Cardiac muscle cell (in vitro differentiated cells and primary cell): ENCODE data around the gene ATP8A2. TPM values are rescaled to one million over a fixed set of nuclear protein-coding genes. Genes with fewer than 3 reads are reported as not detected.
"Not testable (repeated sequence)": the region's sequence is repeated elsewhere in the genome, so short reads cannot be mapped to it uniquely, and the experiment has no call there.

ENCODE experiments used
- DNase-seq, 2 donors: peaks; one replicate each; pipeline versions ENCODE4 v3.0.0 to v3.0.0-alpha.2; 2010 to 2017; ENCODE audit warnings: low read depth in 1 of 2, low spot score in 1 of 2
- H3K27ac ChIP-seq: fragments of 200-600 bp; sonication (generic); 2 replicates; pipeline ENCODE4 v1.5.1; 2016
- H3K27me3 ChIP-seq: fragments of 200-600 bp; sonication (generic); 2 replicates; pipeline ENCODE4 v1.6.0; 2016; ENCODE audit warnings: control low read depth
- H3K36me3 ChIP-seq: fragments of 200-600 bp; sonication (generic); 2 replicates; pipeline ENCODE4 v1.5.1; 2016; ENCODE audit warnings: control low read depth
- H3K4me1 ChIP-seq: fragments of 200-600 bp; sonication (generic); 2 replicates; pipeline ENCODE4 v1.8.1; 2017; ENCODE audit warnings: low read depth, mild to moderate bottlenecking, mixed run types
- H3K4me3 ChIP-seq: fragments of 200-600 bp; sonication (generic); 2 replicates; pipeline ENCODE4 v1.5.1; 2016; ENCODE audit warnings: mild to moderate bottlenecking
- H3K9me3 ChIP-seq: fragments of 200-600 bp; sonication (generic); 2 replicates; pipeline ENCODE4 v1.5.1; 2017; ENCODE audit warnings: low read depth, mild to moderate bottlenecking, control low read depth
- CTCF ChIP-seq: IDR thresholded peaks from 2 replicates; pipeline ENCODE4 v1.5.1; 2012; ENCODE audit warnings: low read depth, mild to moderate bottlenecking, low read length
- polyA plus RNA-seq: library from polyadenylated mRNA; unstranded; fragments of >200 nt; fragmentation: Nextera tagmentation; extraction: Ambion mirVana; gene quantifications from 2 replicates; pipeline ENCODE4 v1.2.1, GENCODE V29; 2016
- total RNA-seq: library from RNA; depleted of rRNA; stranded (reverse); fragments of >200 nt; gene quantifications from 2 replicates; pipeline ENCODE4 v1.2.3, GENCODE V29; 2016

Gene ATP8A2
- total and polyA plus RNA-seq, 2 experiments from 2014 or later: 0.86 to 0.89 TPM

DNA sequence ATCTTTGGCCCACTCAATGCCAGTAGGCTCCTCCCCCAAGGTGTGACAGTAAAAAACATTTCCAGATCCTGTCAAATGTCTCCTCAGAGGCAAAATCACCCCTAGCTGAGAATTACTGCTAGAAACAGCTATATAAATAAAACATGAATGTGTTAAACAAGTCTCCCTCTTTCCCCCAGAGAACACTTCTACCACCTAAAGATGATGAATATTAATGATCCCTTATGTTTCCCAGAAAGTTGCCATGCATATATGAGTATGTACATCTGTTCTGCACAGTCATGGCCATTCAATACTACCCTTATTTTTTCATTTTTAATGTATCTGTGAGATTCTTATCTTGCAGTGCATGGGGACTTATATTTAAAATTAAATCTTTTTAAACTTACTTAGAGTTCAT, 450.0 kb downstream of the ATP8A2 start:
- H3K27ac ChIP-seq: no peak overlapping the region
- no peaks in the 10 kb centered on the region for H3K27me3 ChIP-seq
- DNase-seq: no peak
- H3K4me3 ChIP-seq: no peak overlapping the region
- TF ChIP-seq CTCF: no peak
- H3K36me3 ChIP-seq: no peaks in the 10 kb centered on the region
- no peaks in the 10 kb centered on the region for H3K4me1 ChIP-seq
- H3K9me3 ChIP-seq: no peaks in the 10 kb centered on the region

GRCh38 chr13:25827221-25827620, 455.4 kb downstream of the ATP8A2 start:
- H3K27ac ChIP-seq, H3K36me3 ChIP-seq, DNase-seq, H3K27me3 ChIP-seq, H3K4me3 ChIP-seq, H3K4me1 ChIP-seq, H3K9me3 ChIP-seq: not testable (repeated sequence)

DNA sequence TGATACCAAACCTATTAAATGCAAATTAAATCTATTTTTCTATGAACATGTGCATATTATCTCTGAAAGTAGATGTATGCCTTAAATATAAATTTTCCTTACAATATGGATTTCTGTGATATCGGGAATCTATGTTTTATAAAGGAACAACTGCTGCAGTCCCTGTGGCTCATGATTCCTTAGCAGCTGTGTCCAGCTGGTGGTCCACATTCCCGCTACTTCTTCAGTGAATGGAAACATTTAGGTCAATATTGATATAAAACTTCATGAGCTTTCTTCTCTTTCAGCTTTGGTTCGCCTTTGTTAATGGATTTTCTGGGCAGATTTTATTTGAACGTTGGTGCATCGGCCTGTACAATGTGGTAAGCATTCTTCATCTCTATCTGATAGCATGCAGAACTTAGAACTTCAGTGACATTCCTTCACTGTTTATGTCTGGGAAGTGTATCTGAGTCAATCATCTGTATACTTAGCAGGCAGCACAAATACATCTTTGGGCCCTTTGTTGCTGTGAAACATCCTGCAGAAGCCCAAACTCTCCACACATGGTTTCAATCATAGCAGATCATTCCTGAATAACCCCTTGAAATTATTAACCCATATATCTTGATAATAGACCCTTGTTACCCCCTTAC, 456.2 kb downstream of the ATP8A2 start:
- no peak for TF ChIP-seq CTCF
- Histone ChIP-seq H3K4me3 (no peak overlapping the region), H3K36me3 (no peaks in the 10 kb centered on the region), H3K27me3 (no peaks in the 10 kb centered on the region), H3K4me1 (no peaks in the 10 kb centered on the region), H3K9me3 (no peaks in the 10 kb centered on the region), H3K27ac (no peak overlapping the region)
- DNase-seq: no peak

DNA sequence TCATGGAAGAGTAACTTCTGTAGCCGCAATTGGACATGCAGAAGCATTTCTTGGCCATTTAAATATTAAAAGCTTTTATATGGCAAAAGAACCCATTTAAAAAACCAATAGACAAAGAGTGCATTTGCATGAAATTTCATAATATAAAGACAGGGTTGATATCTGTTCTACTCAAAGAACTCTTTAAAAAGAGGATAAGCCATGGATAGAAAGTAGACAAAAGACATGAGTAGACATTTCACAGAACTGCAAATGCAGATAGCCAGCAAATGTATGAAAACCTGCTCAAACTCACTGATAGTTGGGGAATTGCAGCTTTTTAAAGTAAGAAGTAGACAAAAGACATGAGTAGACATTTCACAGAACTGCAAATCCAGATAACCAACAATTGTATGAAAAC, 462.0 kb downstream of the ATP8A2 start:
- Histone ChIP-seq H3K9me3 (no peaks in the 10 kb centered on the region), H3K36me3 (no peaks in the 10 kb centered on the region), H3K27me3 (no peaks in the 10 kb centered on the region), H3K27ac (no peak overlapping the region), H3K4me3 (no peak overlapping the region), H3K4me1 (peaks cover 4% of the 10 kb centered on the region)
- no peak for DNase-seq
- TF ChIP-seq CTCF: no peak

- H3K4me3 ChIP-seq: no peak overlapping the region
Measured at GRCh38 chr13:25836574-25837336, 465.0 kb downstream of the ATP8A2 start.

More at GRCh38 chr13:25836574-25837336, 465.0 kb downstream of the ATP8A2 start:
- H3K4me1 ChIP-seq: peaks cover 7% of the 10 kb centered on the region
- H3K9me3 ChIP-seq: no peaks in the 10 kb centered on the region
- H3K36me3 ChIP-seq: no peaks in the 10 kb centered on the region
- TF ChIP-seq CTCF: no peak
- DNase-seq: no peak
- H3K27me3 ChIP-seq: no peaks in the 10 kb centered on the region
- H3K27ac ChIP-seq: no peak overlapping the region
